ENCODE measurements around the gene ACSL5.

DNA sequence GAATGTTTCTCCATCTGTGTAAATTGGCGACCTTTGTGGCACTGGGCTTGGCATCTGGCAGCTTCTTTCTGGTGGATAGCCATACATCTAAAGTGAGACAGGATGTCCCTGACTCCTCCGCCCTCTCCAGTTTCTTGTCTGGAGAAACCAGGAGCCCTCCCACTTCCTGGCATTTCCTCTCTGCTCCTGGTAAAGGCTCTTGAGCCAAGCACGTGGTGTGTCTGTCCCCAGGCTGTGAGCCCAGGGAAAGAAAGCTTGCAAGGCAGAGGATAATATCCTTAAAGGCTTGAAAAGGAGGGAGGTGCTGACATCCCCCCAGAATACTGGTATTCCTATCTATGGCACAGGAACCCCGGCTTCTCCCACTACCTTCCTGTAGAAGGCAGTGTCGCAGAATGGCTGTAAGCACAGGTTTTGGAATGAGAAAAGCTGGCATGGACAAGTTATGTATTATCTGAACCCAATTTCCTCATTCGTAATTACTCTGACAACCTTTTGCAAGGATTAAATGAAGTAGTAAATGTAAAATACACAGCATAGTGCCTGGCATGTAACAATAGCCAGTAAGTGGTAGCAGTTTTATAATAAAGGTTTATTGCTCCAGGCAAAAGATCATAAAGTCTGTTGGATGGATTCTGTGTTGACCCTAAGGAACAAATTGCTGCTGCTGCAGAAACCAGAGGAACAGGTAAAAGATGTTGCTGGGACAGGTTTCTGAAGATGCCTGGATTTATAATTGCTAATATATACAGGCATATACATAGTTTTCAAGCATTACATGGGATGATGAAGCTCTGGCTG lies 11.8 kb upstream of the ACSL5 start:
- no peak for TF ChIP-seq JUN (IDR thresholded peaks at IDR 0.05; ENCODE audit: low read depth, low read length)
- TF ChIP-seq SIX5 (IDR thresholded peaks at IDR 0.05; ENCODE audit: low read depth, low read length) = no peak
- TF ChIP-seq SP1 (IDR thresholded peaks at IDR 0.05; ENCODE audit: low read depth, low read length) = no peak
